ENCODE measurements around the gene VAT1L.
"Not testable (repeated sequence)": the region's sequence is repeated elsewhere in the genome, so short reads cannot be mapped to it uniquely, and the experiment has no call there.

Gene VAT1L

GRCh38 chr16:77963185-77964044 is 175.1 kb downstream of the VAT1L start:
- no peak for DNase-seq

GRCh38 chr16:77965346-77965745 is 177.0 kb downstream of the VAT1L start:
- no peak for DNase-seq

GRCh38 chr16:77967054-77967904 is 178.9 kb downstream of the VAT1L start:
- DNase-seq, result no peak

- no peak for DNase-seq
Observed at GRCh38 chr16:77969861-77970260, 181.5 kb downstream of the VAT1L start.

GRCh38 chr16:77970371-77970770 is 182.0 kb downstream of the VAT1L start:
- no peak for DNase-seq

GRCh38 chr16:77971306-77972061 is 183.1 kb downstream of the VAT1L start:
- no peak for DNase-seq

- DNase-seq, result no peak
Observed at GRCh38 chr16:77972062-77972392, 183.7 kb downstream of the VAT1L start.

GRCh38 chr16:77974883-77975282 is 186.5 kb downstream of the VAT1L start:
- no peak for DNase-seq

GRCh38 chr16:77975942-77976341 is 187.6 kb downstream of the VAT1L start:
- no peak for DNase-seq

GRCh38 chr16:77977339-77977738 is 189.0 kb downstream of the VAT1L start:
- DNase-seq, result no peak

- no peak for DNase-seq
Observed at GRCh38 chr16:77985111-77985510, 196.7 kb downstream of the VAT1L start.

GRCh38 chr16:77986011-77986740 is 197.8 kb downstream of the VAT1L start:
- DNase-seq, result no peak

GRCh38 chr16:77987810-77988209 is 199.4 kb downstream of the VAT1L start:
- no peak for DNase-seq

GRCh38 chr16:77989846-77990245 is 201.5 kb downstream of the VAT1L start:
- no peak for DNase-seq

GRCh38 chr16:77991701-77992100 is 203.3 kb downstream of the VAT1L start:
- DNase-seq, result no peak

- not testable (repeated sequence) for DNase-seq
Observed at GRCh38 chr16:77992381-77992780, 204.0 kb downstream of the VAT1L start.

GRCh38 chr16:77993111-77993985 is 205.0 kb downstream of the VAT1L start:
- no peak for DNase-seq

- DNase-seq, result no peak
Observed at GRCh38 chr16:77995843-77996455, 207.6 kb downstream of the VAT1L start.

GRCh38 chr16:77998350-77999023 is 210.1 kb downstream of the VAT1L start:
- no peak for DNase-seq

GRCh38 chr16:78001451-78002025 is 213.2 kb downstream of the VAT1L start:
- no peak for DNase-seq

Measured in NCI-H446 treated with DMSO at 0.1 percent for 48 hours (cell line).